Epidermal melanocyte (primary cell): Measurements from ENCODE around the gene DTNBP1.
A peak's percentile ranks its signal among the peaks of the same experiment; 100 is the strongest.

Source experiments
- DNase-seq: peaks from one replicate; pipeline ENCODE4 v3.0.0; 2011; ENCODE audit warnings: low spot score; ENCODE audit not compliant: insufficient read length

Gene DTNBP1

GRCh38 chr6:15534974-15535373 lies 127.9 kb downstream of the DTNBP1 start:
- DNase-seq, result no peak

GRCh38 chr6:15533379-15534026 lies 129.3 kb downstream of the DTNBP1 start:
- peak; percentile 8 for DNase-seq

GRCh38 chr6:15531973-15532372 lies 130.9 kb downstream of the DTNBP1 start:
- no peak for DNase-seq

- no peak for DNase-seq
Measured at GRCh38 chr6:15530411-15530810, 132.4 kb downstream of the DTNBP1 start.

GRCh38 chr6:15528870-15529269 lies 134.0 kb downstream of the DTNBP1 start:
- DNase-seq, result no peak

GRCh38 chr6:15527838-15528617 lies 134.8 kb downstream of the DTNBP1 start:
- no peak for DNase-seq

GRCh38 chr6:15526212-15526701 lies 136.6 kb downstream of the DTNBP1 start:
- DNase-seq, result no peak

- DNase-seq, result no peak
Measured at GRCh38 chr6:15524861-15525401, 137.9 kb downstream of the DTNBP1 start.

- DNase-seq, result no peak
Measured at GRCh38 chr6:15523679-15524630, 138.9 kb downstream of the DTNBP1 start.

- DNase-seq, result no peak
Measured at GRCh38 chr6:15522856-15523529, 139.8 kb downstream of the DTNBP1 start.

- no peak for DNase-seq
Measured at GRCh38 chr6:15522427-15522826, 140.4 kb downstream of the DTNBP1 start.

- DNase-seq, result no peak
Measured at GRCh38 chr6:15522026-15522425, 140.8 kb downstream of the DTNBP1 start.

- peak; percentile 60 for DNase-seq
Measured at GRCh38 chr6:15521582-15521981, 141.2 kb downstream of the DTNBP1 start.

GRCh38 chr6:15520626-15521203 lies 142.1 kb downstream of the DTNBP1 start:
- DNase-seq, result no peak

GRCh38 chr6:15519681-15520080 lies 143.1 kb downstream of the DTNBP1 start:
- no peak for DNase-seq

- DNase-seq, result no peak
Measured at GRCh38 chr6:15518878-15519277, 143.9 kb downstream of the DTNBP1 start.

- no peak for DNase-seq
Measured at GRCh38 chr6:15518057-15518456, 144.8 kb downstream of the DTNBP1 start.

- DNase-seq, result no peak
Measured at GRCh38 chr6:15517600-15517999, 145.2 kb downstream of the DTNBP1 start.

- DNase-seq, result no peak
Measured at GRCh38 chr6:15516923-15517560, 145.8 kb downstream of the DTNBP1 start.

- DNase-seq, result no peak
Measured at GRCh38 chr6:15516378-15516777, 146.4 kb downstream of the DTNBP1 start.
